GM23338 (cell line): ENCODE results near the gene GTPBP4.

Experiments used
- CTCF ChIP-seq, 2 experiments: fragments of 200-600 bp in 1 of 2; sonication (generic) in 1 of 2; conservative IDR thresholded peaks; 2 replicates each; pipeline versions ENCODE4 v1.5.1 to v1.6.1; 2016 to 2017; ENCODE audit warnings: antibody characterized with exemption in 2 of 2, low read depth in 2 of 2, mild to moderate bottlenecking in 2 of 2, moderate library complexity in 1 of 2
- ETS1 ChIP-seq: IDR thresholded peaks from 2 replicates; pipeline ENCODE4 v1.6.1; 2016; ENCODE audit warnings: antibody characterized with exemption
- EZH2 ChIP-seq: fragments of 200-600 bp; sonication (generic); IDR thresholded peaks from one replicate; pipeline ENCODE4 v1.8.0; 2017; ENCODE audit warnings: antibody characterized with exemption, mild to moderate bottlenecking, low read depth; ENCODE audit not compliant: unreplicated experiment
- EZH2phosphoT487 ChIP-seq: fragments of 200-600 bp; sonication (generic); IDR thresholded peaks from one replicate; pipeline ENCODE4 v1.8.1; 2018; ENCODE audit warnings: antibody characterized with exemption; ENCODE audit not compliant: unreplicated experiment
- POLR2AphosphoS5 ChIP-seq: IDR thresholded peaks from 2 replicates; pipeline ENCODE4 v1.6.1; 2016; ENCODE audit warnings: antibody characterized with exemption, low read depth
- REST ChIP-seq: IDR thresholded peaks from one replicate; pipeline ENCODE4 v1.6.1; 2018; ENCODE audit warnings: antibody characterized with exemption; ENCODE audit not compliant: unreplicated experiment
- STAT1 ChIP-seq: IDR thresholded peaks from one replicate; pipeline ENCODE4 v1.6.1; 2016; ENCODE audit warnings: antibody characterized with exemption; ENCODE audit not compliant: unreplicated experiment

GRCh38 chr10:1041514-1041913 lies 53.3 kb downstream of the GTPBP4 start:
- TF ChIP-seq CTCF (conservative IDR thresholded peaks at IDR 0.05; ENCODE audit: low read depth in 2 of 2) (no peak), EZH2phosphoT487 (no peak), POLR2AphosphoS5 (no peak), EZH2 (no peak), STAT1 (no peak), REST (no peak), ETS1 (no peak)
